ENCODE measurements around the gene ZCCHC14.

ZCCHC14 gene

GRCh38 chr16:87492721-87493607, at the start of gene ZCCHC14:
TSS of gene ZCCHC14 (minus strand) at chr16:87493024. CDS start at chr16:87492238, 786 bp downstream.
- DNase-seq (ENCODE audit: low read depth, low spot score), result peak; percentile 99

- DNase-seq (ENCODE audit: low read depth, low spot score), result no peak
Measured at GRCh38 chr16:87541872-87542234, 49.0 kb upstream of the ZCCHC14 start.

- DNase-seq (ENCODE audit: low read depth, low spot score), result no peak
Measured at GRCh38 chr16:87541147-87541871, 48.5 kb upstream of the ZCCHC14 start.

- no peak for DNase-seq (ENCODE audit: low read depth, low spot score)
Measured at GRCh38 chr16:87540897-87541146, 48.0 kb upstream of the ZCCHC14 start.

GRCh38 chr16:87540072-87540896, 47.5 kb upstream of the ZCCHC14 start:
- no peak for DNase-seq (ENCODE audit: low read depth, low spot score)

- no peak for DNase-seq (ENCODE audit: low read depth, low spot score)
Measured at GRCh38 chr16:87539113-87539512, 46.3 kb upstream of the ZCCHC14 start.

- DNase-seq (ENCODE audit: low read depth, low spot score), result no peak
Measured at GRCh38 chr16:87538594-87538993, 45.8 kb upstream of the ZCCHC14 start.

GRCh38 chr16:87538160-87538559, 45.3 kb upstream of the ZCCHC14 start:
- no peak for DNase-seq (ENCODE audit: low read depth, low spot score)

GRCh38 chr16:87536795-87537142, 43.9 kb upstream of the ZCCHC14 start:
- no peak for DNase-seq (ENCODE audit: low read depth, low spot score)

GRCh38 chr16:87535855-87536794, 43.3 kb upstream of the ZCCHC14 start:
- no peak for DNase-seq (ENCODE audit: low read depth, low spot score)

GRCh38 chr16:87535457-87535854, 42.6 kb upstream of the ZCCHC14 start:
- no peak for DNase-seq (ENCODE audit: low read depth, low spot score)

GRCh38 chr16:87534751-87535150, 41.9 kb upstream of the ZCCHC14 start:
- DNase-seq (ENCODE audit: low read depth, low spot score), result no peak

GRCh38 chr16:87534030-87534653, 41.3 kb upstream of the ZCCHC14 start:
- DNase-seq (ENCODE audit: low read depth, low spot score), result no peak

GRCh38 chr16:87533061-87533460, 40.2 kb upstream of the ZCCHC14 start:
- no peak for DNase-seq (ENCODE audit: low read depth, low spot score)

- DNase-seq (ENCODE audit: low read depth, low spot score), result no peak
Measured at GRCh38 chr16:87531418-87531817, 38.6 kb upstream of the ZCCHC14 start.

GRCh38 chr16:87528690-87529579, 36.1 kb upstream of the ZCCHC14 start:
- DNase-seq (ENCODE audit: low read depth, low spot score), result no peak

- no peak for DNase-seq (ENCODE audit: low read depth, low spot score)
Measured at GRCh38 chr16:87527055-87527724, 34.4 kb upstream of the ZCCHC14 start.

- DNase-seq (ENCODE audit: low read depth, low spot score), result no peak
Measured at GRCh38 chr16:87526238-87526947, 33.6 kb upstream of the ZCCHC14 start.

GRCh38 chr16:87525352-87525751, 32.5 kb upstream of the ZCCHC14 start:
- DNase-seq (ENCODE audit: low read depth, low spot score), result no peak

Data from activated naive CD8-positive, alpha-beta T cell treated with anti-CD3 and anti-CD28 coated beads, Interleukin-2, amount 50 U/mL, for 16 hours (primary cell).